ENCODE results near the gene FXYD7.

Gene FXYD7

GRCh38 chr19:35155981-35156672 is 13.1 kb downstream of the FXYD7 start:
- H3K4me1 ChIP-seq (ENCODE audit: control insufficient read depth, insufficient read depth, low read length), result peaks cover 20% of the 10 kb centered on the region
- TF ChIP-seq BCL11B (tag by site-specific recombination; IDR thresholded peaks at IDR 0.05; ENCODE audit: low read depth) (no peak), ZNF341 (tag by site-specific recombination; IDR thresholded peaks at IDR 0.05; ENCODE audit: low read depth) (no peak), ZNF664 (tag by site-specific recombination; IDR thresholded peaks at IDR 0.05) (peak; percentile 94), SCRT1 (tag by site-specific recombination; IDR thresholded peaks at IDR 0.05; ENCODE audit: borderline replicate concordance) (0 out of 2 replicates have a peak, but pooled peaks have one; percentile 45), ZNF423 (tag by site-specific recombination; IDR thresholded peaks at IDR 0.05) (0 out of 2 replicates have a peak, but pooled peaks have one; percentile 22), ZNF155 (tag by site-specific recombination; IDR thresholded peaks at IDR 0.05) (no peak), ZNF473 (tag by site-specific recombination; IDR thresholded peaks at IDR 0.05) (0 out of 2 replicates have a peak, but pooled peaks have one; percentile 20), SCRT2 (tag by site-specific recombination; IDR thresholded peaks at IDR 0.05) (peak; percentile 56), ZNF76 (tag by site-specific recombination; IDR thresholded peaks at IDR 0.05; ENCODE audit: borderline replicate concordance, low read depth) (peak; percentile 5; the same call in 1 of the 2 replicates)
- TF ChIP-seq, protein P1, sequence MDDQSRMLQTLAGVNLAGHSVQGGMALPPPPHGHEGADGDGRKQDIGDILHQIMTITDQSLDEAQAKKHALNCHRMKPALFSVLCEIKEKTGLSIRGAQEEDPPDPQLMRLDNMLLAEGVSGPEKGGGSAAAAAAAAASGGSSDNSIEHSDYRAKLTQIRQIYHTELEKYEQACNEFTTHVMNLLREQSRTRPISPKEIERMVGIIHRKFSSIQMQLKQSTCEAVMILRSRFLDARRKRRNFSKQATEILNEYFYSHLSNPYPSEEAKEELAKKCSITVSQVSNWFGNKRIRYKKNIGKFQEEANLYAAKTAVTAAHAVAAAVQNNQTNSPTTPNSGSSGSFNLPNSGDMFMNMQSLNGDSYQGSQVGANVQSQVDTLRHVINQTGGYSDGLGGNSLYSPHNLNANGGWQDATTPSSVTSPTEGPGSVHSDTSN (CRISPR knock-in tag; IDR thresholded peaks at IDR 0.05), result no peak
- no peaks in the 10 kb centered on the region for H3K9me3 ChIP-seq (ENCODE audit: control insufficient read depth, insufficient read depth, low read depth, low read length)
- peaks cover 36 to 45% of the 10 kb centered on the region in 2 experiments for H3K36me3 ChIP-seq (ENCODE audit: control insufficient read depth in 2 of 2, insufficient read depth in 1 of 2, low read length in 2 of 2)
- POLR2A ChIA-PET, result interaction anchor here (0.8 kb wide), 1 partner anchor 10 kb away, joined by 3 read pairs; no protein-coding TSS in a partner anchor
- CTCF ChIA-PET, result interaction anchor here (4.2 to 5.9 kb wide), 2 partner anchors 13 to 21 kb away, joined by 20 to 82 read pairs; partner anchors contain the start of genes FXYD7 and LGI4
- H3K27ac ChIP-seq (ENCODE audit: extremely low read depth, low read depth, low read length), result no peak overlapping the region
- H3K4me3 ChIP-seq (ENCODE audit: low read depth, low read length), result no peak overlapping the region

GRCh38 chr19:35156673-35157014 is 13.6 kb downstream of the FXYD7 start:
- ChIA-PET POLR2A (no interaction called here), CTCF (interaction anchor here (5.9 kb wide), 1 partner anchor 14 kb away, joined by 82 read pairs; the partner anchor contains the start of gene FXYD7)
- peaks cover 20% of the 10 kb centered on the region for H3K4me1 ChIP-seq (ENCODE audit: control insufficient read depth, insufficient read depth, low read length)
- H3K4me3 ChIP-seq (ENCODE audit: low read depth, low read length), result no peak overlapping the region
- TF ChIP-seq GLI2 (tag by site-specific recombination; IDR thresholded peaks at IDR 0.05; ENCODE audit: borderline replicate concordance, low read depth) (no peak), ZNF473 (tag by site-specific recombination; IDR thresholded peaks at IDR 0.05) (0 out of 2 replicates have a peak, but pooled peaks have one; percentile 1), ZNF121 (tag by site-specific recombination; IDR thresholded peaks at IDR 0.05) (no peak), ZNF488 (tag by site-specific recombination; IDR thresholded peaks at IDR 0.05) (0 out of 2 replicates have a peak, but pooled peaks have one; percentile 28), ZBTB10 (tag by site-specific recombination; IDR thresholded peaks at IDR 0.05) (no peak), FEZF1 (tag by site-specific recombination; IDR thresholded peaks at IDR 0.05) (no peak), ZNF133 (tag by site-specific recombination; IDR thresholded peaks at IDR 0.05) (peak; percentile 11; the same call in 1 of the 2 replicates)
- H3K36me3 ChIP-seq (ENCODE audit: control insufficient read depth in 2 of 2, insufficient read depth in 1 of 2, low read length in 2 of 2), result peaks cover 38 to 50% of the 10 kb centered on the region in 2 experiments
- H3K27ac ChIP-seq (ENCODE audit: extremely low read depth, low read depth, low read length), result no peak overlapping the region
- no peaks in the 10 kb centered on the region; the same call in 1 of the 2 replicates for H3K9me3 ChIP-seq (ENCODE audit: control insufficient read depth, insufficient read depth, low read depth, low read length)
